Naive B cell (primary cell): ENCODE measurements around the gene TMEM132D. TPM values are rescaled to one million over a fixed set of nuclear protein-coding genes. Genes with fewer than 3 reads are reported as not detected.

Source experiments
- ATAC-seq, 2 donors: fragments of 150-1000 bp; cut with Tn5 transposase; 2 replicates each; pipeline ENCODE4 v1.10.0; 2021; ENCODE audit warnings: low read depth in 2 of 2, mild to moderate bottlenecking in 2 of 2, moderate library complexity in 2 of 2
- DNase-seq: peaks from one replicate; pipeline ENCODE4 v3.0.0; 2022
- H3K27ac Mint-ChIP-seq, 6 donors: one replicate each; pipeline ENCODE4 v1.8.0; 2020 to 2022; ENCODE audit warnings: mild to moderate bottlenecking in 6 of 6, mixed read lengths in 6 of 6, moderate library complexity in 5 of 6, inconsistent platforms in 2 of 6
- H3K27me3 Mint-ChIP-seq, 3 donors: one replicate each; pipeline ENCODE4 v1.8.0; 2021 to 2022; ENCODE audit warnings: mixed read lengths in 3 of 3, mild to moderate bottlenecking in 1 of 3
- H3K36me3 Mint-ChIP-seq, 2 donors: one replicate each; pipeline ENCODE4 v1.8.0; 2020 to 2022; ENCODE audit warnings: mixed read lengths in 2 of 2, inconsistent platforms in 1 of 2, mild to moderate bottlenecking in 1 of 2
- H3K4me1 Mint-ChIP-seq, 3 donors: one replicate each; pipeline ENCODE4 v1.8.0; 2020 to 2022; ENCODE audit warnings: mixed read lengths in 3 of 3, inconsistent platforms in 1 of 3, mild to moderate bottlenecking in 1 of 3, moderate library complexity in 1 of 3
- H3K4me3 Mint-ChIP-seq, 8 donors: one replicate each; pipeline ENCODE4 v1.8.0; 2020 to 2022; ENCODE audit warnings: mild to moderate bottlenecking in 8 of 8, mixed read lengths in 8 of 8, moderate library complexity in 8 of 8, inconsistent platforms in 2 of 8
- H3K9me3 Mint-ChIP-seq, 7 donors: one replicate each; pipeline ENCODE4 v1.8.0; 2020 to 2022; ENCODE audit warnings: mixed read lengths in 7 of 7, mild to moderate bottlenecking in 5 of 7, inconsistent platforms in 2 of 7, moderate library complexity in 1 of 7
- polyA plus RNA-seq, 6 donors: library from polyadenylated mRNA; unstranded; fragments of 300-500 nt; fragmentation: Illumina TruSeq; gene quantifications; one replicate each; pipeline ENCODE4 v1.2.3, GENCODE V29; 2021; ENCODE audit warnings: low read depth in 6 of 6

TMEM132D gene
- polyA plus RNA-seq, 6 donors from 2014 or later, result not detected

GRCh38 chr12:129106772-129107171 is 797.1 kb downstream of the TMEM132D start:
- Mint-ChIP-seq H3K36me3 (no peaks in the 10 kb centered on the region), H3K4me1 (no peaks in the 10 kb centered on the region)
- DNase-seq, result no peak

GRCh38 chr12:129103231-129103630 is 800.6 kb downstream of the TMEM132D start:
- no peak overlapping the region for H3K4me3 Mint-ChIP-seq
- H3K27ac Mint-ChIP-seq, result no peak overlapping the region
- no peaks in the 10 kb centered on the region for H3K36me3 Mint-ChIP-seq
- ATAC-seq, result no peak
- H3K27me3 Mint-ChIP-seq, result peaks cover 0 to 10% (median 0%) of the 10 kb centered on the region in 3 donors
- DNase-seq, result no peak
- peaks cover 0 to 33% (median 9%) of the 10 kb centered on the region in 7 donors for H3K9me3 Mint-ChIP-seq
- H3K4me1 Mint-ChIP-seq, result no peaks in the 10 kb centered on the region

More at GRCh38 chr12:129106772-129107171, 797.1 kb downstream of the TMEM132D start:
- Mint-ChIP-seq H3K4me3 (no peak overlapping the region), H3K27me3 (peaks cover 0 to 8% (median 4%) of the 10 kb centered on the region in 3 donors), H3K27ac (no peak overlapping the region), H3K9me3 (peaks cover 5 to 20% (median 10%) of the 10 kb centered on the region in 7 donors)
- ATAC-seq, result no peak

GRCh38 chr12:129102233-129102632 is 801.6 kb downstream of the TMEM132D start:
- DNase-seq (no peak), ATAC-seq (no peak)
- H3K27me3 Mint-ChIP-seq, result peaks cover 0 to 10% (median 0%) of the 10 kb centered on the region in 3 donors
- no peaks in the 10 kb centered on the region for H3K4me1 Mint-ChIP-seq
- no peak overlapping the region for H3K27ac Mint-ChIP-seq
- H3K4me3 Mint-ChIP-seq, result no peak overlapping the region
- no peaks in the 10 kb centered on the region for H3K36me3 Mint-ChIP-seq
- peaks cover 0 to 32% (median 9%) of the 10 kb centered on the region in 7 donors for H3K9me3 Mint-ChIP-seq

- Mint-ChIP-seq H3K36me3 (no peaks in the 10 kb centered on the region), H3K4me1 (no peaks in the 10 kb centered on the region), H3K27me3 (peaks cover 0 to 10% (median 0%) of the 10 kb centered on the region in 3 donors), H3K4me3 (no peak overlapping the region), H3K9me3 (peaks cover 0 to 28% (median 7%) of the 10 kb centered on the region in 7 donors), H3K27ac (no peak overlapping the region)
- no peak for DNase-seq
- no peak for ATAC-seq
Measured at GRCh38 chr12:129101816-129102215, 802.0 kb downstream of the TMEM132D start.

GRCh38 chr12:129101404-129101803 is 802.4 kb downstream of the TMEM132D start:
- H3K27me3 Mint-ChIP-seq, result peaks cover 0 to 10% (median 0%) of the 10 kb centered on the region in 3 donors
- H3K36me3 Mint-ChIP-seq, result no peaks in the 10 kb centered on the region
- H3K4me1 Mint-ChIP-seq, result no peaks in the 10 kb centered on the region
- DNase-seq, result no peak
- H3K4me3 Mint-ChIP-seq, result no peak overlapping the region
- ATAC-seq, result no peak
- H3K27ac Mint-ChIP-seq, result no peak overlapping the region
- H3K9me3 Mint-ChIP-seq, result peaks cover 0 to 23% (median 3%) of the 10 kb centered on the region in 7 donors

GRCh38 chr12:129097451-129097850 is 806.4 kb downstream of the TMEM132D start:
- peaks cover 0 to 18% (median 7%) of the 10 kb centered on the region in 7 donors for H3K9me3 Mint-ChIP-seq
- no peak for DNase-seq
- H3K4me1 Mint-ChIP-seq, result no peaks in the 10 kb centered on the region
- H3K27ac Mint-ChIP-seq, result no peak overlapping the region
- H3K36me3 Mint-ChIP-seq, result no peaks in the 10 kb centered on the region
- peaks cover 0 to 6% (median 0%) of the 10 kb centered on the region in 3 donors for H3K27me3 Mint-ChIP-seq
- no peak for ATAC-seq
- no peak overlapping the region for H3K4me3 Mint-ChIP-seq

GRCh38 chr12:129096968-129097367 is 806.9 kb downstream of the TMEM132D start:
- Mint-ChIP-seq H3K27me3 (peaks cover 0 to 6% (median 0%) of the 10 kb centered on the region in 3 donors), H3K9me3 (peaks cover 0 to 15% (median 7%) of the 10 kb centered on the region in 7 donors), H3K36me3 (no peaks in the 10 kb centered on the region), H3K27ac (no peak overlapping the region), H3K4me3 (no peak overlapping the region), H3K4me1 (no peaks in the 10 kb centered on the region)
- ATAC-seq (no peak), DNase-seq (no peak)

- Mint-ChIP-seq H3K27ac (no peak overlapping the region), H3K27me3 (peaks cover 0 to 6% (median 0%) of the 10 kb centered on the region in 3 donors), H3K36me3 (no peaks in the 10 kb centered on the region), H3K9me3 (peaks cover 0 to 9% (median 6%) of the 10 kb centered on the region in 7 donors), H3K4me1 (no peaks in the 10 kb centered on the region), H3K4me3 (no peak overlapping the region)
- no peak for ATAC-seq
- no peak for DNase-seq
Measured at GRCh38 chr12:129096184-129096583, 807.6 kb downstream of the TMEM132D start.

- no peaks in the 10 kb centered on the region for H3K36me3 Mint-ChIP-seq
- no peaks in the 10 kb centered on the region for H3K4me1 Mint-ChIP-seq
- peaks cover 0 to 8% (median 0%) of the 10 kb centered on the region in 7 donors for H3K9me3 Mint-ChIP-seq
- peaks cover 0 to 3% (median 0%) of the 10 kb centered on the region in 3 donors for H3K27me3 Mint-ChIP-seq
- H3K4me3 Mint-ChIP-seq, result no peak overlapping the region
- no peak overlapping the region for H3K27ac Mint-ChIP-seq
- DNase-seq (no peak), ATAC-seq (no peak)
Measured at GRCh38 chr12:129089576-129089975, 814.2 kb downstream of the TMEM132D start.

GRCh38 chr12:129084875-129085826 is 818.7 kb downstream of the TMEM132D start:
- H3K9me3 Mint-ChIP-seq, result no peaks in the 10 kb centered on the region
- H3K4me3 Mint-ChIP-seq, result no peak overlapping the region
- H3K4me1 Mint-ChIP-seq, result no peaks in the 10 kb centered on the region
- no peaks in the 10 kb centered on the region for H3K36me3 Mint-ChIP-seq
- ATAC-seq (no peak), DNase-seq (no peak)
- H3K27ac Mint-ChIP-seq, result peak overlapping the region in 1 of 6 donors; percentile 12
- peaks cover 0 to 3% (median 0%) of the 10 kb centered on the region in 3 donors for H3K27me3 Mint-ChIP-seq

GRCh38 chr12:129083121-129083840 is 820.5 kb downstream of the TMEM132D start:
- Mint-ChIP-seq H3K9me3 (no peaks in the 10 kb centered on the region), H3K4me3 (no peak overlapping the region), H3K36me3 (no peaks in the 10 kb centered on the region), H3K27ac (peak overlapping the region in 1 of 6 donors; percentile 16), H3K27me3 (no peaks in the 10 kb centered on the region), H3K4me1 (no peaks in the 10 kb centered on the region)
- DNase-seq, result no peak
- ATAC-seq, result no peak

GRCh38 chr12:129082441-129082840 is 821.4 kb downstream of the TMEM132D start:
- no peak overlapping the region for H3K27ac Mint-ChIP-seq
- H3K9me3 Mint-ChIP-seq, result no peaks in the 10 kb centered on the region
- H3K4me3 Mint-ChIP-seq, result no peak overlapping the region
- H3K36me3 Mint-ChIP-seq, result no peaks in the 10 kb centered on the region
- DNase-seq, result no peak
- peaks cover 0 to 2% (median 0%) of the 10 kb centered on the region in 3 donors for H3K27me3 Mint-ChIP-seq
- no peaks in the 10 kb centered on the region for H3K4me1 Mint-ChIP-seq
- no peak for ATAC-seq

GRCh38 chr12:129081755-129082250 is 822.0 kb downstream of the TMEM132D start:
- H3K27ac Mint-ChIP-seq, result no peak overlapping the region
- DNase-seq (no peak), ATAC-seq (no peak)
- no peaks in the 10 kb centered on the region for H3K36me3 Mint-ChIP-seq
- H3K4me3 Mint-ChIP-seq, result no peak overlapping the region
- H3K27me3 Mint-ChIP-seq, result peaks cover 0 to 5% (median 0%) of the 10 kb centered on the region in 3 donors
- no peaks in the 10 kb centered on the region for H3K9me3 Mint-ChIP-seq
- H3K4me1 Mint-ChIP-seq, result no peaks in the 10 kb centered on the region
